DOHH2 (cell line): ENCODE data around the gene DALRD3.

Experiments used
- H3F3A ChIP-seq: fragments of 200-600 bp; sonication (generic), shearing (Covaris generic); 2 replicates; pipeline ENCODE4 v1.6.0; 2016; ENCODE audit warnings: antibody characterized with exemption, mild to moderate bottlenecking; ENCODE audit not compliant: control insufficient read depth, insufficient read depth
- H3K27ac ChIP-seq: fragments of 200-600 bp; sonication (generic); 2 replicates; pipeline ENCODE4 v1.5.1; 2014; ENCODE audit warnings: low read depth, mild to moderate bottlenecking, low read length, moderate library complexity
- H3K27me3 ChIP-seq: fragments of 200-600 bp; sonication (generic); 2 replicates; pipeline ENCODE4 v1.6.1; 2014; ENCODE audit warnings: mild to moderate bottlenecking, low read length, mixed read lengths; ENCODE audit not compliant: control insufficient read depth
- H3K36me3 ChIP-seq: fragments of 200-600 bp; sonication (generic); 2 replicates; pipeline ENCODE4 v1.6.1; 2014; ENCODE audit warnings: mild to moderate bottlenecking, low read length, moderate library complexity, mixed read lengths; ENCODE audit not compliant: control insufficient read depth
- H3K4me1 ChIP-seq: fragments of 200-600 bp; sonication (generic); 2 replicates; pipeline ENCODE4 v1.6.1; 2014; ENCODE audit warnings: mild to moderate bottlenecking, low read length, mixed read lengths; ENCODE audit not compliant: control insufficient read depth
- H3K4me2 ChIP-seq: fragments of 200-600 bp; sonication (generic); 2 replicates; pipeline ENCODE4 v1.6.0; 2014; ENCODE audit warnings: mild to moderate bottlenecking, low read length, moderate library complexity
- H3K4me3 ChIP-seq: fragments of 200-600 bp; sonication (generic); 2 replicates; pipeline ENCODE4 v1.5.1; 2014; ENCODE audit warnings: mild to moderate bottlenecking, low read length, mixed read lengths
- H3K79me2 ChIP-seq: fragments of 200-600 bp; sonication (generic); 2 replicates; pipeline ENCODE4 v1.6.1; 2014; ENCODE audit warnings: mild to moderate bottlenecking, low read length, mixed read lengths; ENCODE audit not compliant: control insufficient read depth
- H3K9me2 ChIP-seq: fragments of 200-600 bp; sonication (generic); replicated peaks from 2 replicates; pipeline ENCODE4 v1.6.1; 2014; ENCODE audit warnings: mild to moderate bottlenecking, low read length, mixed read lengths; ENCODE audit not compliant: control insufficient read depth
- H3K9me3 ChIP-seq: fragments of 200-600 bp; sonication (generic); 2 replicates; pipeline ENCODE4 v1.6.1; 2014; ENCODE audit warnings: antibody characterized with exemption, low read length, mixed read lengths; ENCODE audit not compliant: control insufficient read depth, insufficient read depth
- H4K20me1 ChIP-seq: fragments of 200-600 bp; sonication (generic); 2 replicates; pipeline ENCODE4 v1.6.0; 2014; ENCODE audit warnings: low read depth, mild to moderate bottlenecking, antibody characterized with exemption, low read length, moderate library complexity; ENCODE audit not compliant: control insufficient read depth, insufficient read depth
- CTCF ChIP-seq: fragments of 200-600 bp; sonication (generic); IDR thresholded peaks from one replicate; pipeline ENCODE4 v1.5.1; 2014; ENCODE audit warnings: antibody characterized with exemption, mild to moderate bottlenecking, low read depth, low read length; ENCODE audit not compliant: poor library complexity, severe bottlenecking
- EZH2phosphoT487 ChIP-seq: fragments of 200-600 bp; sonication (generic); IDR thresholded peaks from 2 replicates; pipeline ENCODE4 v1.6.1; 2017; ENCODE audit warnings: borderline replicate concordance, mild to moderate bottlenecking, antibody characterized with exemption, low read length, moderate library complexity, mixed read lengths

DALRD3 gene

GRCh38 chr3:48983096-48983495, 35.3 kb downstream of the DALRD3 start:
- H3K27me3 ChIP-seq: no peaks in the 10 kb centered on the region
- no peaks in the 10 kb centered on the region; the same call in 1 of the 2 replicates for H3K79me2 ChIP-seq
- no peak overlapping the region for H3K4me3 ChIP-seq
- H4K20me1 ChIP-seq: no peaks in the 10 kb centered on the region
- peaks cover 74% of the 10 kb centered on the region for H3K36me3 ChIP-seq
- H3K9me2 ChIP-seq: no peaks in the 10 kb centered on the region
- no peak overlapping the region for H3K27ac ChIP-seq
- TF ChIP-seq CTCF (no peak), EZH2phosphoT487 (no peak)
- no peaks in the 10 kb centered on the region for H3K9me3 ChIP-seq
- no peak overlapping the region for H3K4me2 ChIP-seq
- no peaks in the 10 kb centered on the region; the same call in 1 of the 2 replicates for H3K4me1 ChIP-seq
- H3F3A ChIP-seq: peaks cover 12% of the 10 kb centered on the region

- Histone ChIP-seq H3K4me2 (no peak overlapping the region), H3K9me3 (no peaks in the 10 kb centered on the region), H3F3A (peaks cover 12% of the 10 kb centered on the region), H4K20me1 (no peaks in the 10 kb centered on the region), H3K79me2 (no peaks in the 10 kb centered on the region; the same call in 1 of the 2 replicates), H3K27ac (no peak overlapping the region), H3K4me1 (no peaks in the 10 kb centered on the region), H3K4me3 (no peak overlapping the region), H3K9me2 (no peaks in the 10 kb centered on the region), H3K27me3 (no peaks in the 10 kb centered on the region), H3K36me3 (peaks cover 77% of the 10 kb centered on the region)
- TF ChIP-seq EZH2phosphoT487: no peak
- TF ChIP-seq CTCF: no peak
These were observed 35.7 kb downstream of the DALRD3 start for GRCh38 chr3:48982686-48983085.

GRCh38 chr3:48982016-48982415, 36.4 kb downstream of the DALRD3 start:
- Histone ChIP-seq H3F3A (peaks cover 12% of the 10 kb centered on the region), H3K4me2 (no peak overlapping the region), H3K9me2 (no peaks in the 10 kb centered on the region), H3K4me1 (no peaks in the 10 kb centered on the region), H4K20me1 (no peaks in the 10 kb centered on the region), H3K27me3 (no peaks in the 10 kb centered on the region), H3K9me3 (no peaks in the 10 kb centered on the region), H3K4me3 (no peak overlapping the region), H3K27ac (no peak overlapping the region), H3K36me3 (peaks cover 84% of the 10 kb centered on the region), H3K79me2 (no peaks in the 10 kb centered on the region; the same call in 1 of the 2 replicates)
- TF ChIP-seq CTCF: no peak
- TF ChIP-seq EZH2phosphoT487: no peak
